Lung microvascular endothelial cell (primary cell): ENCODE results near the gene C2orf49. TPM values are rescaled to one million over a fixed set of nuclear protein-coding genes. Genes with fewer than 3 reads are reported as not detected.

ENCODE experiments used
- DNase-seq, 2 donors: peaks; one replicate each; pipeline versions ENCODE4 v3.0.0 to v3.0.0-alpha.2; 2010; ENCODE audit warnings: low read depth in 2 of 2
- total RNA-seq: library from RNA; depleted of rRNA; stranded (reverse); fragments of >200 nt; gene quantifications from 2 replicates; pipeline ENCODE4 v1.2.1, GENCODE V29; 2014

C2orf49 gene
- 7.6 and 11.7 TPM in 2 replicates for total RNA-seq

DNA sequence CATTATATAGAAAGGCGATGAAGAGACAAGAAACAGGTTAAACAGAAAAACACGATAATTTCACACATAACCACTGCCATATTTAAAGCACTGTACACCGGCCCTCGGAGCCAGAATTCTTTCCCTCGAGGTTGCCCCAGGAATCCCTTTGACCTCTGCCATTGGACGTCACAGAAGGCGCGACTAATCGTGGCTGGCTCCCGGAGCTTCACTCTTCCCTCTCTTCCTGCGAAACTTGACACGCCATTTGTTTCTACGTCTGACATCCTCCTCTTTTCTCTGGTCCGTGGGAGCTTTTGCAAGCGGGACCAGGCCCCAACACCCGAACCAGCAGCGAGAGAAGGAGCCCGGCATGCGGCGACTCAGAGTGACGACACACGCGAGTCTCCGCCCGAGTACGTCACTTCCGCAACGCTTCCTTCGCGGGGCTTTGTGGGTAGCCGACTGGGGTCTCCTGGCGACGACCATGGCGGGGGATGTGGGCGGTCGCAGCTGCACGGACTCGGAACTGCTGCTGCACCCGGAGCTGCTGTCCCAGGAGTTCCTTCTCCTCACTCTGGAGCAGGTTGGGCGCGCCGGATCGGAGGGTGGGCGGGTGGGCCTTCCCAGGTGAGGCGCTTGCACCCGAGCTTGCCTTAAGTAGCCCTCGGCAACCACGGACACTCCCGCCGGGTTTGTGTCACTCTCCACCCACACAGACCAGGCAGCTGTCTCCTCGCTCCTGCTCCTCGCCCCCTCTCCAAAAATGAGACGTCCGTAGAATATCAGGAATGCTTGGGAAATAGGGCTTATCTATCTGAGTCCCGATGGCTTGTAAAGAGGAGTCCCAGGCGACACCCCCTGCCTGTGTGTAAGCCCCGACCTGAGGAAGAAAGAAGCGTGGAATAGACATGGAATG lies at the start of gene C2orf49:
Gene C2orf49 (plus strand): TSS at position 419 of the 898 bp plus-strand sequence. CDS start 48 bp downstream, at position 467.
- peak; percentile 85 to 93 for DNase-seq

GRCh38 chr2:105287692-105288091 lies 49.6 kb upstream of the C2orf49 start:
- DNase-seq = peak; percentile 45 to 70

DNA sequence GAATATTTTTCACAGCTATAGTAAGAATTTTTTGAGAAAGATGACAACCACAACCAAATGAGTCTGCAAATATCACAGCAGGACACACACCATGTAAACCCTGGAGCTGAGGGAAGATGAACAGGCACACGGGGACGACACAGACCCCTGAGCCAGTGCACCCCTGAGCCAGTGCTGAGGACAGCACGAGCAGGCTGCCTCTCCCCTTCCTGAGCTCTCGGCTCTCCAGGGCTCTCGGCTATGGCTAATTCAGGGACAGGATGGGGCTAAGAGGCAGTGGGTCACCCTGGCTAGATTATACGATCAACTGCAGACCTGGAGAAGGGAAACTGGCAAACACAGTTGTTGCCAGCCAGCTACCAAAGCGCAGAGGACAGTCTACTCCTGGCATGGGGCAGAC lies 49.2 kb upstream of the C2orf49 start:
- no peak for DNase-seq

DNA sequence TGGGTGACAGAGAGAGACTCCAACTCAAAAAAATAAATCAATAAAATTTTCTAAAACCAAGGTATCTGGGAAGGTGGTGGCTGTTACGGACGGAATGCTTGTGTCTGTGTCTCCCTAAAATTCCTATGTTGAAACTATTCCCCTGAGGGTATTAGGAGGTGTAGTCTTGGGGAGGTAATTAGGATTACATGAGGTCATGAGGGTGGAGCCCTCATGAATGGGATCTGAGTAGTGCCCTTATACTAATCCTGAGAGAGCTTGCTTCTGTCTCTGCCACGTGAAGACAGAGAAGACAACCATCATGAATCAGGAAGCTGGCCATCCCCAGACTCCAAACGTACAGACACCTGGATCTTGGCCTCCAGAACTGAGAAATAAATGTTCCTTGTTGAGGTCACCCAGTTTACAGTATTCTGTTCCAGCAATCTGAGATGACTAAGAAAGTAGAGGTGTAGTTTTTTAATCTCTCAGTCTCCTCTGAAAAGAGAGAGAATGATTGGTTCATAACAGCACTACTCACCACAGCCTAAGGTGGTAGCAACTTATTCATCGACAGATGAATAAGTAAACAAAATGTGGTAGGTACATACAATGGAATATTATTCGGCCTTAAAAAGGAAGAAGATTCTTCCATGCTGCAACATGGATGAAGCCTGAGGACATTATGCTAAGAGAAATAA lies 46.2 kb upstream of the C2orf49 start:
- DNase-seq = no peak

DNA sequence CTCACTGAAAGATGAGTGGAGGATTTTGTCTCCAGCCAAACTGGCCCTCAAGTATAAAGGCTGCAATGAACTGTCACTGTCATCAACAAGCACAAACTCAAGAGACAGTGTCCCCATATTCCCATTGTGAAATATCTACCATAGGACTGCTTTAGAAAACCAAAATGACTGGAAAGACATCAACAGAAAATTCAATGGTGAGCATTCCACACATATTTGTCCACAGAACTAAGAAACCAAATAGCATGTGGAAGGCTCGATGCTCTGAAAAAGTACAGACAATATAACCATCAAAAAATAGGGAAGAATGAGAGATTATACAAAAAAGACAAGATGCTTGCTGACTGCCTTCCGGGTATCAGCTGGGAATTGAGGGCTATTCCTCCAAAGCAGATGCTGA lies 45.4 kb upstream of the C2orf49 start:
- no peak for DNase-seq

DNA sequence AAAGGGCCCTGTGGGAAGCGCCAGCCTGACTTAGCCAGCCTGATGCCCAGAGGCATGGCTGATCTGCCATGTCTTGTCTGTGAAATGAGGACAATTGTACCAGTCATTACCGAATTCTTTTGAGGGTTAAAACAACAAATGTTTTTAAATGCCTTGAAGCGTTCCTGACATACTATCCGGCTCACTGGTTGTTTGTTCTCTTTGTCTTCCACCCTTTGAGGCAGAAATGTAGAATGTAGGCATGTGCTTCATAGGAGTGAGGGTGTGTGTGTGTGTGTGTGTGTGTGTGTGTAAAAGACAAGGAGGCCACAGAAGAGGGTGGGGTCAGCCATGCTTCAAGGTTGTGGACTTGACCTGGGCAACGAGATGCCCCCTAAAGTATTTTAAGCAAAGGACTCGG lies 43.3 kb upstream of the C2orf49 start:
- no peak for DNase-seq

DNA sequence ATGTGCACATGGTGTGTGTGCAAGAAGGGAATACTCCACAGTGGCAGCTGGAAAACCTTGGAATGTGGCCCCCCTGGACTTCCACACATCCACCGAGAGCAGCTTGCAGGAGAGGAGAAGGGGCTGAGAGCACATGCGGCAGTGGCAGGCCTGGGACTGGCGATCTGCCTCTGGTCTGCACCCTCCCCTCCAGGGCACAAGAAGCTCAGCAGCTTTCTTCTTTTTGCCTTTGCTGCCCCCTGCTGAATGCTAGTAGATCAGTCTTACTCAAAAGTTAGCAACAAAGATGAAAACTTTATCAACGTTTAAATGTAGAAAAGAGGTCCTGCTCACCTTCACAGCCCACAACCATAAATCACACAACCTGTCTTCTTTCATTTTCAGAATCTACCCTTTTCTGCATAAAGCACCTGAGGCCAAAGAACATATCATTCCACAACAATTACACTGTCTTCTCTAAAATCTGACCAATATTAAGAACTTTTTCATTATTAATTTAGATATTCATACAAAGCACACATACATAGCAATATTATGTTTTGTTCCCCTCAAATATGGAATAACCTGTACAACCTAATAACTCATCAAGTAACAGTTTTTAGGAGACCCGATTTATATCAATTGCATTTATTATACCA lies 42.4 kb upstream of the C2orf49 start:
- DNase-seq = peak; percentile 70 to 78

DNA sequence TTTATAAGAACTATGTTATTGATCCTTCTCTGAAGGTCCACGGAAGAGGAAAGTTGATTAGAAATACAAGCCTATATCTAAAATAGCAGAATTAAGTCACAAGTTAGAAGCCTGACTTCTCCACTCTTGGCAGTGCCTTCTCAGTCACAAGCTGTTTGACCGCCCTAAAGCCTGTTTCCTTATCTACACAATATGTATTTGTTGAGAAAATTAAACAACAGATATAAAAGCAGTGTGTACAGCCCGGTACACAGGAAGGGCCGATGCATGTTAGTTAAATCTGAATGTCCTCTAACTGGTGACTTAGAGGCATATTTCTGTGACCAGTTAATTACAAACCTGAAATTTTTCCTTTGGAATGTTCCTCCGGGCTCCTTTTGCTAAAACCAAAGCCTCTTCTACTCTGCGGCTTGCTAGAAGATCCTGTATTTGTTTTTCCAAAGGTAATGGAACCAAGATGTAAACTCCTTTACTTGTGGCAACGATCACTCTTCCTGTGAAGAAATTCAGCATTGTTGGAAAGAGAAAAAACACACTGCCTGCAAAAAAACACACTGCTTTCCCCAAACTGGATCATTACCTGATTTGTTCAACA lies 41.2 kb upstream of the C2orf49 start:
- no peak for DNase-seq

GRCh38 chr2:105297216-105297615 lies 40.1 kb upstream of the C2orf49 start:
- peak in 1 of 2 donors; percentile 23 for DNase-seq

DNA sequence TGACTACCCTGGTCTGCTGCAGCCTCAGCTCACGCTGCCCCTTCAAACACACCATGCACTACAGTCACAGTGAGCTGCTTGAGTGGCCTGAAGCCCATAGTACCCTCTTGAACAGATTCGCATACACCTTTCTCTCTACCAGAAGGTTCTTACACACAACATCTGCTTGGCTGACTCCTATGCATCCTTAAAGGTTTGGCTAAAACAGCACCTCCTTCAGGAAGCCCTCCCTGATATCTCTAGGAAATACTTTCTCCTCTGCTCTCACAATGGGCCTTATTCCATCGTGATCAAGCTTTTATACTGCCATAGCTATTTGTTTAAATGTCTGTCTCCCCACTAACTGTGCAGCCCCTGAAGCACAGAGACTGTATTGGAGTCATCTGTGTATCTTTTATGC lies 39.3 kb upstream of the C2orf49 start:
- no peak for DNase-seq

DNA sequence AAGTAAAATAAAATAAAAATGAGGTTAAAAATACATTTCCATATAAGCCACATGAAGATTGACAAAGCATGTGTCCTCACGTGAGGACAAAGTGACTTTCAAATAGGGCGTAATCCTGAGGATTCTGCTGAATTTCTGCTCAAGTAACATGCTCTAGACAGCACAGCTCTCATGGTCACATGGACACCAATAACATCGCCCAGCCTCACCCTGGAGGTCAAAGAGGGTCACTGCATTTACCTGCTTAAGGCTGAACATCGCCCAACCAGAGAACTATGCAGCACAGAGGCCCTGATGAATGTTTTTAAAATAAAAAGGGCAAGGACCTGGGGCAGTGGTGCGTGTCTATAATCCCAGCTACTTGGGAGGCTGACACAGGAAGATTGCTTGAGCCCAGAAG lies 38.0 kb upstream of the C2orf49 start:
- no peak for DNase-seq

- no peak for DNase-seq
Measured at GRCh38 chr2:105301646-105302045, 35.7 kb upstream of the C2orf49 start.

GRCh38 chr2:105307146-105307545 lies 30.2 kb upstream of the C2orf49 start:
- DNase-seq = no peak

- no peak for DNase-seq
Measured at GRCh38 chr2:105307550-105307949, 29.8 kb upstream of the C2orf49 start.

DNA sequence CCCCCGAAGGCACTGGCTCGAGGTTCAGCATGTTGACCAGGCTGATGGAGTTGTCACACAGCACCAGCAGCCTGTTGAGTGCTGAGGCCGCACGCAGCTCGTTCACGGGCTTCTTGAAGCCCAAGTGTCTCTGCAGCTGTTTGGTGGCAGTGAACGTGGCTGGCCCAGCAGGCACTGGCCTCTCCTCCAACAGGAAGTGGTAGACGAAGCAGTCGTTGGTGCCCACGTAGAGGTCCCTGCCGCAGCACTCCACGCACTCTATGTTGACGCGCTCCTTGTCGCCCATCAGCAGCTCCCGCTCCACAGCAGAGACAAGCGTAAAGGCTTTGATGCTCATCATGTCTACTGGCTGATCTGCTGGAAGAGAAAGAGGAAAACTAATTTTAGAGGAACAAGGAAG lies 29.4 kb upstream of the C2orf49 start:
- DNase-seq = no peak

- no peak for DNase-seq
Measured at GRCh38 chr2:105308382-105309146, 28.8 kb upstream of the C2orf49 start.

GRCh38 chr2:105309147-105309545 lies 28.2 kb upstream of the C2orf49 start:
- no peak for DNase-seq

DNA sequence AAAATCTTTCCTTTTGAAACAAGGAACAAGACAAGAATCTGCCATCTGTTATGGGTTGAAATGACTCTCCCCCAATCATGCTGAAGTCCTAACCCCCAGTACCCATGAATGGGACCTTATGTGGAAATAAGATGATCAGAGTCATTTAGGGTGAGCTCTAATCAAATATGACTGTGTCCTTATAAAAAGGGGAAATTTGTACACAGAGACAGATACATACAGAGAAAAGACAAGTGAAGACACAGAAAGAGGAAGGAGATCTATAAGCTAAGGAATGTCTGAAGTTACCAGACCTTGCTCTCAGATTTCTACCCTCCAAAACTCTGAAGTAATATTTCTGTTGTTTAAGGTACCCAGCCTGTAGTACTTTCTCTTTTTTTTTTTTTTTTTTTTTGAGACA lies 23.5 kb upstream of the C2orf49 start:
- DNase-seq = no peak

GRCh38 chr2:105315314-105315713 lies 22.0 kb upstream of the C2orf49 start:
- no peak for DNase-seq

- DNase-seq = peak in 1 of 2 donors; percentile 80
Measured at GRCh38 chr2:105317937-105318336, 19.4 kb upstream of the C2orf49 start.

GRCh38 chr2:105320651-105321215 lies 16.6 kb upstream of the C2orf49 start:
- DNase-seq = no peak
